ENCODE results near the gene MSRB1. TPM values are rescaled to one million over a fixed set of nuclear protein-coding genes. Genes with fewer than 3 reads are reported as not detected.
A peak's percentile ranks its signal among the peaks of the same experiment; 100 is the strongest.

MSRB1 gene
- total RNA-seq, 2 donors from 2014 or later: 36.8 to 38.6 TPM

GRCh38 chr16:1929578-1930337 is 13.2 kb downstream of the MSRB1 start:
- peak; percentile 91 for ATAC-seq
- H3K36me3 ChIP-seq (replicated peaks in 1 of 2; ENCODE audit: insufficient read depth in 1 of 2, low read depth in 2 of 2): no peaks in the 10 kb centered on the region
- peak; percentile 89 to 94 (median 90) for DNase-seq
- intact Hi-C loops (cut with DNase I): loop anchor here (5.0 kb wide), 1 partner anchor 72 kb away; no protein-coding TSS in a partner anchor
- H3K9me3 ChIP-seq: no peaks in the 10 kb centered on the region
- TF ChIP-seq CTCF (IDR thresholded peaks at IDR 0.05) (peak; percentile 67 to 100 (median 100)), POLR2A (IDR thresholded peaks at IDR 0.05) (peak in 2 of 3 donors; percentile 44 to 58)
- H3K27me3 ChIP-seq: no peaks in the 10 kb centered on the region
- 14 to 72% methylated on average over 4 to 62 of the region's 70 CpGs for WGBS, 2 donors
- H3K4me3 ChIP-seq: peak overlapping the region; percentile 6 to 24
- peaks cover 35% of the 10 kb centered on the region for H3K4me1 ChIP-seq
- H3K27ac ChIP-seq: peak overlapping the region in 3 of 4 donors; percentile 64 to 80 (median 73)

- intact Hi-C loops (cut with DNase I): no loop called here
- Histone ChIP-seq H3K27me3 (no peaks in the 10 kb centered on the region), H3K9me3 (no peaks in the 10 kb centered on the region), H3K4me1 (peaks cover 35% of the 10 kb centered on the region), H3K27ac (peak overlapping the region in 3 of 4 donors; percentile 64 to 80 (median 73)), H3K36me3 (replicated peaks in 1 of 2; ENCODE audit: insufficient read depth in 1 of 2, low read depth in 2 of 2) (no peaks in the 10 kb centered on the region), H3K4me3 (peak overlapping the region; percentile 6 to 24)
- TF ChIP-seq CTCF (IDR thresholded peaks at IDR 0.05) (no peak), POLR2A (IDR thresholded peaks at IDR 0.05) (no peak)
- DNase-seq: peak in 3 of 4 donors; percentile 48 to 54 (median 50)
- 13% methylated on average over 9 to 11 of the region's 11 CpGs for WGBS, 2 donors
- peak; percentile 40 for ATAC-seq
Measured at GRCh38 chr16:1929105-1929504, 13.9 kb downstream of the MSRB1 start.

- peaks cover 0 to 2% of the 10 kb centered on the region in 2 donors for H3K27me3 ChIP-seq
- ATAC-seq (no peak), DNase-seq (no peak)
- no peak overlapping the region for H3K27ac ChIP-seq
- no peaks in the 10 kb centered on the region for H3K9me3 ChIP-seq
- H3K4me3 ChIP-seq: no peak overlapping the region
- intact Hi-C loops (cut with DNase I): no loop called here
- H3K4me1 ChIP-seq: peaks cover 19% of the 10 kb centered on the region
- WGBS, 2 donors: 64 to 74% methylated on average over 9 to 11 of the region's 11 CpGs
- TF ChIP-seq CTCF (IDR thresholded peaks at IDR 0.05): no peak
- no peak for TF ChIP-seq POLR2A (IDR thresholded peaks at IDR 0.05)
- H3K36me3 ChIP-seq (replicated peaks in 1 of 2; ENCODE audit: insufficient read depth in 1 of 2, low read depth in 2 of 2): no peaks in the 10 kb centered on the region
Measured at GRCh38 chr16:1926271-1926670, 16.7 kb downstream of the MSRB1 start.

- WGBS, 2 donors: 61 to 93% methylated on average over 3 to 5 of the region's 5 CpGs
- intact Hi-C loops (cut with DNase I): no loop called here
- DNase-seq (no peak), ATAC-seq (no peak)
- Histone ChIP-seq H3K9me3 (no peaks in the 10 kb centered on the region), H3K4me3 (no peak overlapping the region), H3K36me3 (replicated peaks in 1 of 2; ENCODE audit: insufficient read depth in 1 of 2, low read depth in 2 of 2) (no peaks in the 10 kb centered on the region), H3K4me1 (peaks cover 11% of the 10 kb centered on the region), H3K27me3 (peaks cover 0 to 20% of the 10 kb centered on the region in 2 donors), H3K27ac (no peak overlapping the region)
- TF ChIP-seq CTCF (IDR thresholded peaks at IDR 0.05) (no peak), POLR2A (IDR thresholded peaks at IDR 0.05) (no peak)
Measured at GRCh38 chr16:1924095-1924494, 18.9 kb downstream of the MSRB1 start.
